ENCODE results near the gene ACTL6B. TPM values are rescaled to one million over a fixed set of nuclear protein-coding genes. Genes with fewer than 3 reads are reported as not detected.

The ACTL6B gene
- total and polyA plus RNA-seq, 2 of the 8 experiments (the other 6 are each of a cell fraction or from before 2014, with no cell fraction given), result 2.1 to 4.5 TPM

- Histone ChIP-seq H3K4me2 (ENCODE audit: insufficient read depth in 1 of 2, low read depth in 2 of 2, low read length in 2 of 2) (peak overlapping the region; percentile 57 to 65; a peak in 2 of 4 replicates), H3K4me3 (ENCODE audit: extremely low read depth in 1 of 4, insufficient read depth in 2 of 4, low read depth in 3 of 4, low read length in 4 of 4) (peak overlapping the region in 1 of 4 experiments; percentile 45; a peak in 1 of 8 replicates), H2BK12ac (ENCODE audit: low read depth, low read length) (no peak overlapping the region), H3K27me3 (replicated peaks in 1 of 4; ENCODE audit: control insufficient read depth in 3 of 4, extremely low read depth in 1 of 4, insufficient read depth in 3 of 4, low read length in 3 of 4) (peaks cover 10 to 35% (median 23%) of the 10 kb centered on the region in 4 experiments), H3K4ac (replicated peaks; ENCODE audit: insufficient read length, low read depth, low read length) (no peak overlapping the region), H3K9ac (replicated peaks in 1 of 4; ENCODE audit: extremely low read depth in 1 of 4, low read depth in 3 of 4, low read length in 3 of 4) (no peak overlapping the region), H3K18ac (ENCODE audit: extremely low read depth, low read length) (no peak overlapping the region), H4K91ac (replicated peaks; ENCODE audit: insufficient read length, low read length) (no peak overlapping the region), H2AK5ac (ENCODE audit: low read depth, low read length) (peak overlapping the region; percentile 39; the same call in 1 of the 2 replicates), H3K14ac (ENCODE audit: insufficient read length) (no peak overlapping the region), H3K79me2 (ENCODE audit: control insufficient read depth in 1 of 2, insufficient read depth in 2 of 2, low read length in 2 of 2) (peaks cover 0 to under 1% of the 10 kb centered on the region in 2 experiments; a peak in 1 of 4 replicates), H3K27ac (ENCODE audit: low read depth, low read length) (no peak overlapping the region), H3K23me2 (ENCODE audit: low read depth, low read length) (peaks cover 5% of the 10 kb centered on the region), H3K56ac (replicated peaks; ENCODE audit: insufficient read length, low read depth, low read length) (no peak overlapping the region), H3K4me1 (replicated peaks in 1 of 4; ENCODE audit: control insufficient read depth in 3 of 4, insufficient read depth in 4 of 4, low read length in 3 of 4) (peaks cover 0 to 5% (median 0%) of the 10 kb centered on the region in 4 experiments; a peak in 2 of 7 replicates), H4K20me1 (replicated peaks in 1 of 2; ENCODE audit: control insufficient read depth in 1 of 2, insufficient read depth in 2 of 2, low read length in 2 of 2) (peaks cover 0 to 1% of the 10 kb centered on the region in 2 experiments), H2BK15ac (ENCODE audit: low read length) (no peak overlapping the region), H3K79me1 (ENCODE audit: low read depth, low read length) (no peaks in the 10 kb centered on the region), H2AFZ (ENCODE audit: low read length) (no peak overlapping the region), H2BK5ac (ENCODE audit: low read depth, low read length) (no peak overlapping the region), H2BK120ac (replicated peaks; ENCODE audit: low read depth, low read length) (no peak overlapping the region), H2BK20ac (ENCODE audit: low read length) (no peak overlapping the region), H4K5ac (ENCODE audit: insufficient read length, low read depth, low read length) (no peak overlapping the region), H3K23ac (ENCODE audit: insufficient read length) (no peak overlapping the region), H3K36me3 (ENCODE audit: control insufficient read depth in 2 of 4, insufficient read depth in 4 of 4, low read length in 3 of 4) (no peaks in the 10 kb centered on the region), H3K9me3 (ENCODE audit: insufficient read depth in 2 of 2, low read depth in 1 of 2, low read length in 1 of 2) (no peaks in the 10 kb centered on the region), H4K8ac (ENCODE audit: extremely low read depth, insufficient read depth, low read length) (no peak overlapping the region)
- no peak for TF ChIP-seq CREB1 (IDR thresholded peaks at IDR 0.05)
- TF ChIP-seq TAF7 (optimal IDR thresholded peaks at IDR 0.05; ENCODE audit: borderline replicate concordance, low read depth, low read length), result no peak
- TF ChIP-seq ATF2 (IDR thresholded peaks at IDR 0.05; ENCODE audit: low read length), result no peak
- no peak for TF ChIP-seq TEAD4 (IDR thresholded peaks at IDR 0.05; ENCODE audit: low read depth, low read length)
- FAIRE-seq (no peak), DNase-seq (ENCODE audit: low read depth in 1 of 2, low spot score in 2 of 2) (no peak)
- CTCF ChIA-PET (ENCODE audit: partially characterized antibody), result interaction anchor here (1.1 to 7.3 kb wide), 8 partner anchors 8 to 134 kb away, joined by 4 to 46 read pairs (median 5); partner anchors contain the start of gene MOSPD3
- WGBS, 2 experiments (ENCODE audit: extremely low coverage in 1 of 2, insufficient coverage in 1 of 2, insufficient read length in 1 of 2, insufficient replicate concordance in 2 of 2, low coverage in 1 of 2, low lambda C conversion rate in 2 of 2, missing lambda C conversion rate in 1 of 2), result 67% methylated on average over 23 of the region's 25 CpGs; no CpG with 5 or more reads in 1 of the 2 experiments
- POLR2A ChIA-PET (ENCODE audit: partially characterized antibody), result interaction anchor here (0.9 to 2.0 kb wide), 8 partner anchors 10 to 226 kb away, joined by 3 to 5 read pairs (median 4); partner anchors contain the start of gene MOSPD3
These were observed 1.1 kb downstream of the ACTL6B start for GRCh38 chr7:100654908-100655831.

Data from H1 (cell line).